H1 (cell line): ENCODE results near the gene PSKH1. TPM values are rescaled to one million over a fixed set of nuclear protein-coding genes. Genes with fewer than 3 reads are reported as not detected.

Source experiments
- CTCF ChIA-PET: fragments of 300-600 bp; sonication (Branson Sonifier 250); formaldehyde crosslinking; loops from one replicate; lab custom pipeline; 2021; ENCODE audit not compliant: partially characterized antibody; lab: Charles Lee
- POLR2A ChIA-PET: fragments of 300-600 bp; sonication (Branson Sonifier 250); formaldehyde crosslinking; loops from one replicate; lab custom pipeline; 2021; ENCODE audit warnings: inconsistent platforms; ENCODE audit not compliant: partially characterized antibody; lab: Charles Lee
- DNase-seq, 2 experiments: peaks; one replicate each; pipeline versions ENCODE4 v3.0.0 to v3.0.0-alpha.2; 2010 to 2022; ENCODE audit warnings: low spot score in 2 of 2, low read depth in 1 of 2, mixed read lengths in 1 of 2
- FAIRE-seq: peaks from 2 replicates; lab custom pipeline; 2011; peaks lifted over from hg19 to GRCh38; lab: Jason Lieb, UNC
- H2AFZ ChIP-seq: 2 replicates; pipeline ENCODE4 v1.8.1; 2012; ENCODE audit warnings: low read length, inconsistent platforms
- H2AK5ac ChIP-seq: 2 replicates; pipeline ENCODE4 v1.6.1; 2013; ENCODE audit warnings: low read depth, low read length
- H2BK120ac ChIP-seq: replicated peaks from 2 replicates; pipeline ENCODE3; 2013; ENCODE audit warnings: low read depth, low read length, inconsistent platforms
- H2BK12ac ChIP-seq: 2 replicates; pipeline ENCODE4 v1.6.1; 2013; ENCODE audit warnings: low read depth, low read length
- H2BK15ac ChIP-seq: 2 replicates; pipeline ENCODE4 v1.6.1; 2013; ENCODE audit warnings: low read length
- H2BK20ac ChIP-seq: 2 replicates; pipeline ENCODE4 v1.6.1; 2013; ENCODE audit warnings: low read length
- H2BK5ac ChIP-seq: 2 replicates; pipeline ENCODE4 v1.6.1; 2013; ENCODE audit warnings: low read depth, low read length
- H3K14ac ChIP-seq: 2 replicates; pipeline ENCODE4 v1.6.1; 2013; ENCODE audit warnings: inconsistent platforms; ENCODE audit not compliant: insufficient read length
- H3K18ac ChIP-seq: 2 replicates; pipeline ENCODE4 v1.6.1; 2013; ENCODE audit warnings: low read length; ENCODE audit errors: extremely low read depth
- H3K23ac ChIP-seq: 2 replicates; pipeline ENCODE4 v1.6.1; 2013; ENCODE audit warnings: inconsistent platforms; ENCODE audit not compliant: insufficient read length
- H3K23me2 ChIP-seq: 2 replicates; pipeline ENCODE4 v1.6.1; 2013; ENCODE audit warnings: low read depth, low read length
- H3K27ac ChIP-seq: 2 replicates; pipeline ENCODE4 v1.6.1; 2011; ENCODE audit warnings: low read depth, low read length, inconsistent platforms
- H3K27me3 ChIP-seq, 4 experiments: replicated peaks in 1 of 4; 1 replicate in 1 of 4; 2 replicates in 3 of 4; pipeline versions ENCODE4 v1.6.1 to v1.8.1; 2011 to 2013; ENCODE audit warnings: low read length in 3 of 4, mild to moderate bottlenecking in 3 of 4, inconsistent platforms in 2 of 4, mixed read lengths in 2 of 4, moderate library complexity in 1 of 4; ENCODE audit not compliant: control insufficient read depth in 3 of 4, insufficient read depth in 3 of 4; ENCODE audit errors: extremely low read depth in 1 of 4
- H3K36me3 ChIP-seq, 4 experiments: 2 replicates each; pipeline versions ENCODE4 v1.6.1 to v1.8.1; 2011 to 2013; ENCODE audit warnings: mild to moderate bottlenecking in 4 of 4, low read length in 3 of 4, moderate library complexity in 2 of 4, control low read depth in 1 of 4, inconsistent platforms in 1 of 4; ENCODE audit not compliant: insufficient read depth in 4 of 4, control insufficient read depth in 2 of 4
- H3K4ac ChIP-seq: replicated peaks from 2 replicates; pipeline ENCODE3; 2013; ENCODE audit warnings: low read length, low read depth, mixed read lengths, inconsistent platforms; ENCODE audit not compliant: insufficient read length
- H3K4me1 ChIP-seq, 4 experiments: replicated peaks in 1 of 4; 1 replicate in 1 of 4; 2 replicates in 3 of 4; pipeline versions ENCODE4 v1.6.1 to v1.8.1; 2011 to 2013; ENCODE audit warnings: low read length in 3 of 4, inconsistent platforms in 2 of 4, mixed read lengths in 1 of 4; ENCODE audit not compliant: insufficient read depth in 4 of 4, control insufficient read depth in 3 of 4
- H3K4me2 ChIP-seq, 2 experiments: 2 replicates each; pipeline versions ENCODE4 v1.6.1 to v1.8.1; 2011 to 2013; ENCODE audit warnings: low read depth in 2 of 2, low read length in 2 of 2, control low read depth in 1 of 2, inconsistent platforms in 1 of 2, mild to moderate bottlenecking in 1 of 2; ENCODE audit not compliant: insufficient read depth in 1 of 2
- H3K4me3 ChIP-seq, 4 experiments: fragments of 200-600, 300-600 bp in 1 of 4; sonication (generic), shearing (Covaris generic), sonication (Bioruptor Twin) in 1 of 4; 2 replicates each; pipeline versions ENCODE4 v1.5.1 to v1.8.1; 2011 to 2016; ENCODE audit warnings: low read length in 4 of 4, low read depth in 3 of 4, control low read depth in 2 of 4, inconsistent platforms in 2 of 4, mild to moderate bottlenecking in 2 of 4, mixed read lengths in 1 of 4, moderate library complexity in 1 of 4; ENCODE audit not compliant: insufficient read depth in 2 of 4; ENCODE audit errors: extremely low read depth in 1 of 4
- H3K56ac ChIP-seq: replicated peaks from 2 replicates; pipeline ENCODE3; 2013; ENCODE audit warnings: low read depth, mild to moderate bottlenecking, mixed read lengths, low read length, inconsistent platforms; ENCODE audit not compliant: insufficient read length
- H3K79me1 ChIP-seq: 2 replicates; pipeline ENCODE4 v1.6.1; 2013; ENCODE audit warnings: low read depth, low read length, control low read depth
- H3K79me2 ChIP-seq, 2 experiments: 2 replicates each; pipeline versions ENCODE4 v1.6.1 to v1.8.1; 2012 to 2013; ENCODE audit warnings: low read length in 2 of 2, mild to moderate bottlenecking in 2 of 2, inconsistent platforms in 1 of 2; ENCODE audit not compliant: insufficient read depth in 2 of 2, control insufficient read depth in 1 of 2
- H3K9ac ChIP-seq, 4 experiments: replicated peaks in 1 of 4; 1 replicate in 1 of 4; 2 replicates in 3 of 4; pipeline versions ENCODE4 v1.6.1 to v1.8.1; 2011 to 2013; ENCODE audit warnings: low read depth in 3 of 4, low read length in 3 of 4, control low read depth in 2 of 4, mild to moderate bottlenecking in 2 of 4, moderate library complexity in 2 of 4, inconsistent platforms in 1 of 4; ENCODE audit errors: extremely low read depth in 1 of 4
- H3K9me3 ChIP-seq, 2 experiments: 2 replicates each; pipeline versions ENCODE4 v1.6.1 to v1.8.1; 2012 to 2013; ENCODE audit warnings: mild to moderate bottlenecking in 2 of 2, moderate library complexity in 2 of 2, control low read depth in 1 of 2, inconsistent platforms in 1 of 2, low read depth in 1 of 2, low read length in 1 of 2, mixed read lengths in 1 of 2; ENCODE audit not compliant: insufficient read depth in 2 of 2
- H4K20me1 ChIP-seq, 2 experiments: replicated peaks in 1 of 2; 2 replicates each; pipeline versions ENCODE3 to v1.8.1; 2011 to 2013; ENCODE audit warnings: inconsistent platforms in 2 of 2, low read length in 2 of 2, mild to moderate bottlenecking in 1 of 2; ENCODE audit not compliant: insufficient read depth in 2 of 2, control insufficient read depth in 1 of 2
- H4K5ac ChIP-seq: 2 replicates; pipeline ENCODE4 v1.6.1; 2013; ENCODE audit warnings: low read length, low read depth, mixed read lengths, inconsistent platforms; ENCODE audit not compliant: insufficient read length
- H4K8ac ChIP-seq: 2 replicates; pipeline ENCODE4 v1.8.0; 2013; ENCODE audit warnings: mild to moderate bottlenecking, moderate library complexity, low read length, inconsistent platforms; ENCODE audit not compliant: insufficient read depth; ENCODE audit errors: extremely low read depth
- H4K91ac ChIP-seq: replicated peaks from 2 replicates; pipeline ENCODE3; 2013; ENCODE audit warnings: low read length, mixed read lengths, inconsistent platforms; ENCODE audit not compliant: insufficient read length
- CHD1 ChIP-seq: IDR thresholded peaks from 2 replicates; pipeline ENCODE4 v1.6.1; 2012; ENCODE audit warnings: low read depth, low read length, improper control_type of control experiment
- CHD2 ChIP-seq: IDR thresholded peaks from 2 replicates; pipeline ENCODE4 v1.6.1; 2012; ENCODE audit warnings: low read length, improper control_type of control experiment
- CREB1 ChIP-seq: IDR thresholded peaks from 2 replicates; pipeline ENCODE4 v1.6.1; 2012; ENCODE audit warnings: inconsistent platforms
- KDM1A ChIP-seq: fragments of 200-600, 300-600 bp; sonication (generic); IDR thresholded peaks from 2 replicates; pipeline ENCODE4 v1.7.1; 2016; ENCODE audit warnings: mild to moderate bottlenecking, low read length, borderline replicate concordance
- NRF1 ChIP-seq: IDR thresholded peaks from 2 replicates; pipeline ENCODE4 v1.6.1; 2011; ENCODE audit warnings: mild to moderate bottlenecking, low read depth, low read length, improper control_type of control experiment
- SAP30 ChIP-seq: fragments of 300-600 bp; sonication (generic); IDR thresholded peaks from 2 replicates; pipeline ENCODE4 v1.7.1; 2012; ENCODE audit warnings: low read length, moderate library complexity, mild to moderate bottlenecking, inconsistent platforms; ENCODE audit not compliant: insufficient read depth, insufficient replicate concordance
- SIRT6 ChIP-seq: IDR thresholded peaks from one replicate; pipeline ENCODE4 v1.7.1; 2012; ENCODE audit warnings: low read length, inconsistent platforms
- SP1 ChIP-seq: IDR thresholded peaks from 2 replicates; pipeline ENCODE4 v1.6.1; 2011; ENCODE audit warnings: low read depth, low read length
- SUZ12 ChIP-seq: fragments of 200-600 bp; sonication (generic); IDR thresholded peaks from 2 replicates; pipeline ENCODE4 v1.6.1; 2012; ENCODE audit warnings: mild to moderate bottlenecking, inconsistent platforms, low read length, moderate library complexity, mixed read lengths
- WGBS, 2 experiments: shearing (Covaris generic) in 1 of 2; methylation state at CpG; one replicate each; pipeline versions ENCODE4 v1.1.6 to v1.1.7; 2013 to 2015; ENCODE audit warnings: low lambda C conversion rate in 2 of 2, mixed read lengths in 2 of 2, inconsistent platforms in 1 of 2, low coverage in 1 of 2, missing lambda C conversion rate in 1 of 2; ENCODE audit not compliant: insufficient replicate concordance in 2 of 2, insufficient coverage in 1 of 2, insufficient read length in 1 of 2; ENCODE audit errors: extremely low coverage in 1 of 2, missing lambda C conversion rate in 1 of 2; 5-methylcytosine and 5-hydroxymethylcytosine counted together
- polyA plus RNA-seq, 7 experiments: library from polyadenylated mRNA; depleted of rRNA in 3 of 7; stranded (reverse) in 5 of 7; unstranded in 2 of 7; fragments of >200 nt in 5 of 7; fragments of 200-250 nt in 2 of 7; gene quantifications; 1 replicate in 5 of 7; 2 replicates in 1 of 7; 4 replicates in 1 of 7; pipeline versions ENCODE4 v1.2.1 to v1.2.3, GENCODE V29; 2011 to 2013; ENCODE audit warnings: missing spikeins in 2 of 7, mixed read lengths in 2 of 7
- total RNA-seq: library from RNA; stranded (reverse); fragmentation: NEBNext Ultra II Directional; extraction: Animal tissue kit (Norgen Biotek cat#: 25700); gene quantifications from 2 replicates; pipeline ENCODE4 v1.2.1, GENCODE V29; 2021

PSKH1 gene
- total and polyA plus RNA-seq, 2 of the 8 experiments (the other 6 are each of a cell fraction or from before 2014, with no cell fraction given) = 24.8 to 51.0 TPM

DNA sequence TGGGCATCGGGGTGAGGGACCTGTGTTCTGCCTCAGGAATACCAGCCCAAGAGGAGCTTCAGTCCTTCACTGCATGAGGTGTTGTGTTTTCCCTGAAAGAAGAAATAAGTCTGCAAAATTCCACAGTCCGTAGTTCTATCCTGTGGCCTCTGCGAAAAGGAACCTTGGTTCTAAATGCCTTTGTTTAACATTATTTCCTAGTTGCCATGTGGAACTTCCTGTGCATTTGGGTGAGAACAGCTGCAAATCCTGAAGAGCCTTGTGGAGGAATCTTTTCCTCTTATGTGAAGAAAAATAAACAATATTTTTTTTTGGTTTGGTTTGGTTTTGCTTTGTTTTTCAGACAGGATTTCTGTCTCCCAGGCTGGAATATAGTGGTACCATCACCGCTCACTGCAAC lies 9.8 kb downstream of the PSKH1 start:
- H3K18ac ChIP-seq = no peak overlapping the region
- no peak overlapping the region for H2BK20ac ChIP-seq
- no peak overlapping the region for H3K4me3 ChIP-seq
- no peak overlapping the region for H3K14ac ChIP-seq
- no peak overlapping the region for H3K4me2 ChIP-seq
- WGBS, 2 experiments = 83% methylated on average over 4 of the region's 4 CpGs; no CpG with 5 or more reads in 1 of the 2 experiments
- peaks cover 0 to 11% of the 10 kb centered on the region in 2 experiments; a peak in 2 of 4 replicates for H3K79me2 ChIP-seq
- H3K9ac ChIP-seq = no peak overlapping the region
- no peak for DNase-seq
- no peak for FAIRE-seq
- H2BK5ac ChIP-seq = no peak overlapping the region
- H3K36me3 ChIP-seq = no peaks in the 10 kb centered on the region; a peak in 1 of 8 replicates
- ChIA-PET CTCF (interaction anchor here (1.2 to 1.5 kb wide), 2 partner anchors 20 to 23 kb away, joined by 3 to 4 read pairs; no protein-coding TSS in a partner anchor), POLR2A (interaction anchor here (1.1 to 1.3 kb wide), 3 partner anchors 10 to 18 kb away, joined by 3 to 4 read pairs (median 4); partner anchors contain the start of genes NRN1L and PSKH1)
- H3K27ac ChIP-seq = no peak overlapping the region
- H3K4ac ChIP-seq = no peak overlapping the region
- H4K20me1 ChIP-seq = peaks cover 5% of the 10 kb centered on the region in 2 experiments
- no peak overlapping the region for H3K56ac ChIP-seq
- no peak overlapping the region for H2AFZ ChIP-seq
- H3K23ac ChIP-seq = no peak overlapping the region
- H3K79me1 ChIP-seq = peaks cover 7% of the 10 kb centered on the region; the same call in 1 of the 2 replicates
- no peak overlapping the region for H4K5ac ChIP-seq
- H2BK12ac ChIP-seq = no peak overlapping the region
- no peak overlapping the region for H2AK5ac ChIP-seq
- H2BK15ac ChIP-seq = no peak overlapping the region
- H4K8ac ChIP-seq = no peak overlapping the region
- H3K9me3 ChIP-seq = no peaks in the 10 kb centered on the region
- H3K23me2 ChIP-seq = no peaks in the 10 kb centered on the region
- H3K4me1 ChIP-seq = no peaks in the 10 kb centered on the region
- no peak overlapping the region for H4K91ac ChIP-seq
- no peak overlapping the region for H2BK120ac ChIP-seq
- H3K27me3 ChIP-seq = no peaks in the 10 kb centered on the region
- TF ChIP-seq CHD2 (no peak), NRF1 (no peak), SIRT6 (no peak), SUZ12 (no peak), SAP30 (no peak), CHD1 (no peak), KDM1A (no peak), CREB1 (no peak), SP1 (no peak)
